ENCODE data around the gene VWA5B1.

VWA5B1 gene

GRCh38 chr1:20371883-20372282 lies 81.2 kb downstream of the VWA5B1 start:
- Histone ChIP-seq H3K9ac (no peak overlapping the region), H3K27me3 (peaks cover 10 to 19% (median 15%) of the 10 kb centered on the region in 11 experiments), H3K36me3 (no peaks in the 10 kb centered on the region), H3K27ac (no peak overlapping the region), H3K9me3 (replicated peaks in 1 of 11) (no peaks in the 10 kb centered on the region), H3K4me3 (no peak overlapping the region), H3K4me1 (peaks cover 13 to 30% (median 20%) of the 10 kb centered on the region in 10 experiments; a peak in 19 of 20 replicates), H3K4me2 (peak overlapping the region in 9 of 11 experiments; percentile 14 to 62 (median 30); a peak in 13 of 22 replicates), H4K20me1 (peaks cover 0 to 8% (median 0%) of the 10 kb centered on the region in 11 experiments; a peak in 5 of 22 replicates)
- no peak for TF ChIP-seq Cebpa-rat (IDR thresholded peaks at IDR 0.05)

GRCh38 chr1:20372676-20373075 lies 82.0 kb downstream of the VWA5B1 start:
- Histone ChIP-seq H3K9me3 (replicated peaks in 1 of 11) (no peaks in the 10 kb centered on the region), H3K27me3 (peaks cover 2 to 12% (median 7%) of the 10 kb centered on the region in 11 experiments; a peak in 20 of 22 replicates), H3K36me3 (no peaks in the 10 kb centered on the region), H3K9ac (no peak overlapping the region), H3K4me1 (peaks cover 13 to 30% (median 20%) of the 10 kb centered on the region in 10 experiments; a peak in 19 of 20 replicates), H4K20me1 (peaks cover 0 to under 1% (median 0%) of the 10 kb centered on the region in 11 experiments; a peak in 4 of 22 replicates), H3K4me2 (peak overlapping the region in 10 of 11 experiments; percentile 1 to 62 (median 24); a peak in 10 of 22 replicates), H3K4me3 (no peak overlapping the region), H3K27ac (no peak overlapping the region)
- no peak for TF ChIP-seq Cebpa-rat (IDR thresholded peaks at IDR 0.05)

GRCh38 chr1:20373286-20373685 lies 82.6 kb downstream of the VWA5B1 start:
- H3K4me1 ChIP-seq, result peaks cover 13 to 30% (median 20%) of the 10 kb centered on the region in 10 experiments; a peak in 19 of 20 replicates
- no peak overlapping the region for H3K4me3 ChIP-seq
- H3K9ac ChIP-seq, result no peak overlapping the region
- peak overlapping the region in 10 of 11 experiments; percentile 1 to 55 (median 24); a peak in 12 of 22 replicates for H3K4me2 ChIP-seq
- H3K27me3 ChIP-seq, result peaks cover 0 to 6% (median 3%) of the 10 kb centered on the region in 11 experiments; a peak in 6 of 22 replicates
- H4K20me1 ChIP-seq, result no peaks in the 10 kb centered on the region; a peak in 4 of 22 replicates
- H3K9me3 ChIP-seq (replicated peaks in 1 of 11), result no peaks in the 10 kb centered on the region
- H3K27ac ChIP-seq, result no peak overlapping the region
- no peaks in the 10 kb centered on the region for H3K36me3 ChIP-seq
- TF ChIP-seq Cebpa-rat (IDR thresholded peaks at IDR 0.05), result no peak

GRCh38 chr1:20373764-20374163 lies 83.1 kb downstream of the VWA5B1 start:
- Histone ChIP-seq H3K4me1 (peaks cover 13 to 30% (median 20%) of the 10 kb centered on the region in 10 experiments; a peak in 19 of 20 replicates), H3K9me3 (replicated peaks in 1 of 11) (no peaks in the 10 kb centered on the region), H4K20me1 (no peaks in the 10 kb centered on the region; a peak in 3 of 22 replicates), H3K27me3 (peaks cover 0 to 1% (median 0%) of the 10 kb centered on the region in 11 experiments; a peak in 2 of 22 replicates), H3K4me3 (no peak overlapping the region), H3K36me3 (no peaks in the 10 kb centered on the region), H3K4me2 (no peak overlapping the region), H3K9ac (no peak overlapping the region), H3K27ac (no peak overlapping the region)
- no peak for TF ChIP-seq Cebpa-rat (IDR thresholded peaks at IDR 0.05)

GRCh38 chr1:20375563-20375962 lies 84.9 kb downstream of the VWA5B1 start:
- peaks cover 10 to 32% (median 18%) of the 10 kb centered on the region in 10 experiments; a peak in 19 of 20 replicates for H3K4me1 ChIP-seq
- no peak overlapping the region for H3K27ac ChIP-seq
- H3K9ac ChIP-seq, result no peak overlapping the region
- no peaks in the 10 kb centered on the region; a peak in 2 of 22 replicates for H4K20me1 ChIP-seq
- no peak overlapping the region for H3K4me2 ChIP-seq
- no peaks in the 10 kb centered on the region for H3K36me3 ChIP-seq
- no peak for TF ChIP-seq Cebpa-rat (IDR thresholded peaks at IDR 0.05)
- no peaks in the 10 kb centered on the region for H3K27me3 ChIP-seq
- no peak overlapping the region for H3K4me3 ChIP-seq
- H3K9me3 ChIP-seq (replicated peaks in 1 of 11), result no peaks in the 10 kb centered on the region

- Histone ChIP-seq H3K4me2 (no peak overlapping the region), H4K20me1 (no peaks in the 10 kb centered on the region; a peak in 2 of 22 replicates), H3K27me3 (no peaks in the 10 kb centered on the region), H3K9me3 (replicated peaks in 1 of 11) (no peaks in the 10 kb centered on the region), H3K36me3 (no peaks in the 10 kb centered on the region), H3K9ac (no peak overlapping the region), H3K27ac (no peak overlapping the region), H3K4me3 (no peak overlapping the region), H3K4me1 (peaks cover 5 to 34% (median 15%) of the 10 kb centered on the region in 10 experiments; a peak in 15 of 20 replicates)
- no peak for TF ChIP-seq Cebpa-rat (IDR thresholded peaks at IDR 0.05)
These were observed 85.5 kb downstream of the VWA5B1 start for GRCh38 chr1:20376171-20376570.

- Histone ChIP-seq H3K27me3 (no peaks in the 10 kb centered on the region), H3K4me3 (no peak overlapping the region), H3K9me3 (replicated peaks in 1 of 11) (no peaks in the 10 kb centered on the region), H4K20me1 (no peaks in the 10 kb centered on the region; a peak in 2 of 22 replicates), H3K4me2 (no peak overlapping the region), H3K9ac (no peak overlapping the region), H3K4me1 (peaks cover 5 to 32% (median 10%) of the 10 kb centered on the region in 10 experiments; a peak in 14 of 20 replicates), H3K27ac (no peak overlapping the region), H3K36me3 (no peaks in the 10 kb centered on the region)
- no peak for TF ChIP-seq Cebpa-rat (IDR thresholded peaks at IDR 0.05)
These were observed 86.3 kb downstream of the VWA5B1 start for GRCh38 chr1:20376880-20377494.

GRCh38 chr1:20377516-20378270 lies 87.0 kb downstream of the VWA5B1 start:
- no peaks in the 10 kb centered on the region for H3K36me3 ChIP-seq
- H3K27me3 ChIP-seq, result no peaks in the 10 kb centered on the region
- no peak overlapping the region for H3K9ac ChIP-seq
- H4K20me1 ChIP-seq, result no peaks in the 10 kb centered on the region; a peak in 2 of 22 replicates
- peaks cover 5 to 25% (median 9%) of the 10 kb centered on the region in 10 experiments; a peak in 12 of 20 replicates for H3K4me1 ChIP-seq
- no peaks in the 10 kb centered on the region for H3K9me3 ChIP-seq (replicated peaks in 1 of 11)
- H3K4me3 ChIP-seq, result no peak overlapping the region
- TF ChIP-seq Cebpa-rat (IDR thresholded peaks at IDR 0.05), result no peak
- no peak overlapping the region for H3K27ac ChIP-seq
- no peak overlapping the region for H3K4me2 ChIP-seq

- Histone ChIP-seq H3K27ac (no peak overlapping the region), H3K4me1 (peaks cover 0 to 19% (median 2%) of the 10 kb centered on the region in 10 experiments; a peak in 4 of 20 replicates), H3K4me2 (no peak overlapping the region), H3K9ac (no peak overlapping the region), H3K4me3 (no peak overlapping the region), H4K20me1 (no peaks in the 10 kb centered on the region), H3K27me3 (no peaks in the 10 kb centered on the region), H3K9me3 (replicated peaks in 1 of 11) (no peaks in the 10 kb centered on the region), H3K36me3 (no peaks in the 10 kb centered on the region)
- TF ChIP-seq Cebpa-rat (IDR thresholded peaks at IDR 0.05), result no peak
These were observed 88.4 kb downstream of the VWA5B1 start for GRCh38 chr1:20379075-20379474.

All from BLaER1 treated with 17β-estradiol and CSF1 and Interleukin-3, amounts not matched to agents 10 nM and 100 nM (cell line).